Tibial nerve (tissue), 3 donors: ENCODE results near the gene SLC2A4RG.

Experiments used
- CTCF ChIP-seq, 5 experiments: fragments of 200-600 bp in 3 of 5; fragments of 450-650 bp in 2 of 5; sonication (generic) in 3 of 5; IDR thresholded peaks; one replicate each; pipeline ENCODE4 v1.5.1; 2016 to 2019; ENCODE audit warnings: antibody characterized with exemption in 5 of 5, mild to moderate bottlenecking in 3 of 5, moderate library complexity in 2 of 5
- POLR2A ChIP-seq, 2 donors: fragments of 450-650 bp; IDR thresholded peaks; one replicate each; pipeline ENCODE4 v1.6.1; 2017; ENCODE audit warnings: antibody characterized with exemption in 2 of 2, mild to moderate bottlenecking in 2 of 2, moderate library complexity in 2 of 2

DNA sequence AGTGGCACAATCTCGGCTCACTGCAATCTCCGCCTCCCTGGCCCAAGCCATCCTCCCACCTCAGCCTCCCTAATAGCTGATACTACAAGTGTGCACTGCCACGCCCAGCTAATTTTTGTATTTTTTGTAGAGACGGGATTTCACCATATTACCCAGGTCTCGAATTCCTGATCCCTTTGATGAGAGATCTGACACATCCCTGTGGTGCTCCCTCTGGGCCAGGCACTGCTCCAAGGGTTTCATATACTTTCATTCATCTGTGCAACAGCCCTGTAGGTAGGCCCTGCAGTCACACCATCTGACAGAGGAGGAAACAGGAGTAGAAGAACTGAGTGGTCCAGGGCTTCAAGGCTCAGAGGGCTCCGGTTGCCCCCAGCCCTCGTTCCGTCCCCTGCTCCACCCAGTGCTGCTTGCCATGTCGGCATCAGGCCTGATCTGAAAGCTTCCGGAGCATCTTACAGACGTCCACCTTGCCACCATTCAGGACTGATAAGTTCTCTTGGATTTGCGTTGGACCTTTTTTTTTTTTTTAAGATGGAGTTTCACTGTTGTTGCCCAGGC, 28.4 kb upstream of the SLC2A4RG start:
- TF ChIP-seq CTCF (IDR thresholded peaks at IDR 0.05) (no peak), POLR2A (IDR thresholded peaks at IDR 0.05) (no peak)
